Inflammatory macrophage treated with lipopolysaccharide for 4 hours (primary cell): ENCODE data around the gene MGAT5.
A peak's percentile ranks its signal among the peaks of the same experiment; 100 is the strongest.

ENCODE experiments used
- DNase-seq: peaks from one replicate; pipeline ENCODE4 v3.0.0-alpha.2; 2020

The MGAT5 gene

DNA sequence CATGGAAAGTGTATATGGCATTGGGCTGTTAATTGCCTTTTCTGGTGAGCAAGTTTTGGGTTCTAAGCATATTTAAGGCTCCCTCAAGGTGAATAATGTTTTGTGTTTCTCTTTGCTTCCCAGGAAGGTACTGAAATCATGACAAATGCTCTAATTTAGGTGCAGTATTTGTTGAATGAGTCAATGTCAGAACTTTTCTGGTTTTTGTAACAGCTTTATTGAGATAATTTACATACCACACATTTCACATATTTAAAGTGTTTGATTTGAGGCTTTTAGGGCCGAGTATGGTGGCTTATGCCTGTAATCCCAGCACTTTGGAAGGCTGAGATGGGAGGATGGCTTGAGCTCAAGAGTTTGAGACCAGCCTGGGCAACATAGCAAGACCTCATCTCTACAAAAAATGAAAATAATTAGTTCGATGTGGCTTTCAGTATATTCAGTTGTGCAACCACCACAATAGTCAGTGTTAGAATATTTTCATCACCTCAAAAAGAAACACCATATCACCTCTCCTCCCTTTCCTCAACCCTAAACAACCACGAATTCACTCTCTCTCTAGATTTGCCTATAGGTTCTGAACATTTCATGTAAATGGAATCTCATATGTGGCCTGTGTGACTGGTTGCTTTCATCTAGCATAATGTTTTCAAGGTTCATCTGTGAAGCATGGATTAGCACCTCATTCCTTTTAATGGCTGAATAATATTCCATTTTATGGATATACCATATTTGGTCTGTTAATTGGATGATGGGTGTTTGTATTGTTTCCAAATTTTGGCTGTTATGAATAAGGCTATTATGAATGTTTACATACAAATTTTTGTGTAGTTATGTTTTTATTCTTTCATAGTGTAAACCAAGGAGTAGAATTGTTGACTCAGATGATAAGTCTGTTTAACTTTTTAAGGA lies 54.9 kb downstream of the MGAT5 start:
- no peak for DNase-seq

GRCh38 chr2:134310107-134311079 lies 56.5 kb downstream of the MGAT5 start:
- DNase-seq, result no peak

- no peak for DNase-seq
Measured at GRCh38 chr2:134312482-134312881, 58.6 kb downstream of the MGAT5 start.

GRCh38 chr2:134314202-134314601 lies 60.3 kb downstream of the MGAT5 start:
- DNase-seq, result no peak

GRCh38 chr2:134314681-134315368 lies 61.0 kb downstream of the MGAT5 start:
- DNase-seq, result no peak

GRCh38 chr2:134315471-134315870 lies 61.6 kb downstream of the MGAT5 start:
- no peak for DNase-seq

GRCh38 chr2:134319596-134320254 lies 65.9 kb downstream of the MGAT5 start:
- DNase-seq, result no peak

GRCh38 chr2:134320930-134321329 lies 67.1 kb downstream of the MGAT5 start:
- DNase-seq, result no peak

GRCh38 chr2:134323777-134324176 lies 69.9 kb downstream of the MGAT5 start:
- no peak for DNase-seq

DNA sequence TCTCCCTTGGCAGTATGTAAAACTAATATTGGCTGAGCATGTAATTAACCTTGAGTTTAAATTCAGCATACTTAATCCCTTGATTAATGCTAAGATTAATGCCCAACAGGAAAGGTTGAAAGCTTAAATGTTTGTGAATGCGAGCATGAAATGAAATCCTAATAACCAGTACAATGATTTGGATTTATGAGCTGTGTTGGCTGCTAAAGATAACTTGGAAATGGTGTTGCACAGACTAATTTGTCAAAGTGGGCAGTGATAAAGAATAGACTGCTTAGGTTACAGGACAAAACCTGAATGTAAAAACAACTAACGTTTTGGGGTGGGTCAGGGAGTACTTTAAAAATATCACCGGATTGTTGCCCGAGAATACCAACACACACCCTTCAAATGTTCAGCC lies 70.6 kb downstream of the MGAT5 start:
- no peak for DNase-seq

- peak; percentile 28 for DNase-seq
Measured at GRCh38 chr2:134324947-134325346, 71.1 kb downstream of the MGAT5 start.

DNA sequence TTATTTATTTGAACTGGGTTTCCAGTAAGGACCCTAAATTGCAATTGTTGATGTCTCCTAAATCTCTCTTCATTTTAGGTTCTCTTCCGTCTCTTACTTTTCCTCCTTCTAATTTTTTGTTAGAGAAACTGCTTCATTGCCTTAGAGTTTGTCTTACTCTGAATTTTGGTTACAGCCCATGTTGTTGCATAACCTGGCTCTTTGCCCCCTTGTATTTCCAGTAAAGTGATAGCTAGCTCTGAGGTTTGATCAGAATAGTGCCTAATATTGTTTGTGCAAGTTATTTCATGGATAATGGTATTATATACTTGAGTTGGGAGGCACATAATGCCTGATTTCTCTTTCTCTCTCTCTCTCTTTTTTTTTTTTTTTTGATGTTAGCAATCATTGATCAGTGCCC lies 71.8 kb downstream of the MGAT5 start:
- DNase-seq, result no peak

DNA sequence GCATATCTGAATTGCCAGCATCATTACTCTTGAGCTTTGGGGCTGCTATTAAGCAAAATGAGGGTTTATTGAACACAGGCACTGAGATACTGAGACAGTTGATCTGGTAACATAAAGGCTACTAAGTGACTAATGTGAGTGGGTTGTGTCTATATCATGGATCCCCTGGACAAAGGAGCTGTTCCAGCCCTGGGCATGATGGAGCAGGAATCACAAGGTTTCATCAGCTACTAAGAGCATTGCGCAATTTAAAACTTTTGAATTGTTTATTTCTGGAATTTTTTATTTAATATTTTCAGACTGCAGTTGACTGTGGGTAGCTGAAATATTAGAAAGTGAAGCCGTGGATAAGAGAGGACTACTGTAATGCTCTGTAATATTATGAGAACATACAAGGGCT lies 73.5 kb downstream of the MGAT5 start:
- no peak for DNase-seq

GRCh38 chr2:134331081-134331480 lies 77.2 kb downstream of the MGAT5 start:
- DNase-seq, result no peak

GRCh38 chr2:134333646-134334189 lies 79.8 kb downstream of the MGAT5 start:
- no peak for DNase-seq

DNA sequence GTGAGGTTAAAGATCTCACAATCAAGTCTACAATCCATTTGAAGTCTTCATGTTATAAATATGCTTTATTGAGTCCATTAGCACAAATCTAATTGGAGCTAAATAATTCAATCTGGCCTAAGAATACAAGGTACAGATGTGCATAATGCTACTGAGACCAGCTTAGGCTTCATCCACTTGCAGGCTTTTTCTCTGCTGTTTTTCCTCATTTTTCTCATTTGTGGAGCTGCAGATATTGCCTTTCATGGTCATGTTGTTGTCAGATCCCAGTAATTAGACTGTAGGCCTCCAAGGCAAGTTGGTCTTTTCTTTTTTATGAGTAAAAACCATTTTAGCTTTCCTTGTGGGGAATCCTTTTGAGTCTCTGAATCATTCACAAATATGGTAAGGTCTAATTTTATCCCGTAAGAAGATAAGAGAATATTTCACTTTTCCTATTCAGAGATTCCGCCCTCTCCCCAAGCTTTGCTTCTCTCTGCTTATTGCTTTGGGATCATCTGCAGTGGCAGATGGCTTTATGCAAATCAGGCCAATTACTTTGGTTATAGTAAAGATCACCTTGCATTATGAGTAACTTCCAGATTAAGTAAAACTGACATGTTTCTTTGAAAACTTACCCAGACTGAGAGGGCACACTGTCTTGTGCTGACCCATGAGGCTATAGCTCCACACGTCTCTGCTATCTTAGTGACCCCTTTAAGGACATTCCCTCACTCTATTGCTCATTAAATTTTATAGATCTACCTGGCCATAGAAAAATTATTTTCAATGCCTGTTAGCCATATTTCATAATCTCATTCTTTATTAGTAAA lies 80.9 kb downstream of the MGAT5 start:
- DNase-seq, result no peak

DNA sequence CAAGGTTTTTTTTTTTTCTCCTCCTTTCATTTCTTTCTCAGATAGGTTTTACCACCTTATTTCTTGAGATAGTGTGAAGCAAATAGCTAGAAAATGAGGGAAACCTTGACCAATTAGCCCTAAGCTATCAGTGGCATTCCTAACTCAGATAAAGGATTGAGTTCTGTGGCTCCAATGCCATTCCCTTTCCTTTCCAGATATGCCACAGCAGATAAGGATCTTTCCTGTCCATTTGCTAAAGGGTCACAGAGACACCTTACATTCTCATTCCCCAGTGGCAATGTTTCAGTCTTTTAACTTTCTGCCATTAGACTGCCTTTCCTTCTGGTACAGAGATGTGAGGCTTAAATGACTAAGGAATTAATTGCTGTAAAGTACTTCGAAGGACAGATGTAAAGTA lies 81.7 kb downstream of the MGAT5 start:
- DNase-seq, result no peak

GRCh38 chr2:134336352-134336751 lies 82.5 kb downstream of the MGAT5 start:
- no peak for DNase-seq

DNA sequence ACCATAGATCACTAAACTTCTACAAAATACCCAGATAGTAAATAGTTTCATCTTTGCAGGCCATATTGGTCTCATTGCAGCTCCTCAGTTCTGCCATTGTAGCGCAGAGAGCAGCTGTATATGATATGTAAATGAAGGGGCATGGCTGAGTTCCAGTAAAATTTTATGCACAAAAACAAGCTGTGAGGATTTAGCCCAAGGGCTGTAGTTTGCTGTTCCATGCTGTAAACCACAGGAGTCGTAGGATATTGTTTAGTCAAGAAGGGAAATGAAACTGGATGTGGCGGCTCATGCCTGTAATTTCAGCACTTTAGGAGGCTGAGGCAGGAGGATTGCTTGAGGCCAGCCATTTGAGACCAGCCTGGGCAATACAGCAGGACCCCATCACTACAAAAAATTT lies 83.0 kb downstream of the MGAT5 start:
- no peak for DNase-seq

DNA sequence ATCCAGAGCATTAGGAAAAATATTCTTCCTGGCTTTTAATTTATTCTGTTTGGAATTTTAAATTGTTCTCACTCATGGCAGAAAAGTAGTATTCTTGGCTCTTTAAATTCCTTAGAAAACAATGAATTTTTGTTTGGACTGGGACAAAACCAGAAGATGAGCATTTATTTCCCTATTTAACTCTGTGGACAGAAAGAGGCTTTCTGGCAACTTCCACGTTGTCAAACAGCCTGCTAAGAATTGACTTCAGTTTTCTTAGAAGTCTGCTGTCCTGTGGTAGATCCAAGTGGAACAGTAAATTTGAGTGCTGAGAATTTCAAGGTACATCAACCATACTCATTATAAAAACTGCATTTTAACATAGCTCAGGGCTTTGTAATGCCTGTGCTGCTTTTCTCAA lies 83.8 kb downstream of the MGAT5 start:
- DNase-seq, result no peak

- peak; percentile 65 for DNase-seq
Measured at GRCh38 chr2:134338208-134338607, 84.3 kb downstream of the MGAT5 start.
